Astrocyte (in vitro differentiated cells and primary cell): ENCODE data around the gene CPNE2.

Experiments used
- CTCF ChIP-seq: IDR thresholded peaks from 2 replicates; pipeline ENCODE4 v1.5.1; 2011; ENCODE audit warnings: low read depth, mild to moderate bottlenecking, inconsistent platforms, low read length, moderate library complexity; ENCODE audit not compliant: insufficient read depth
- EZH2 ChIP-seq: IDR thresholded peaks from 2 replicates; pipeline ENCODE4 v1.6.1; 2012; ENCODE audit warnings: mild to moderate bottlenecking, low read length, inconsistent platforms; ENCODE audit not compliant: insufficient read depth

GRCh38 chr16:57148481-57148880 lies 56.1 kb downstream of the CPNE2 start:
- TF ChIP-seq CTCF (no peak), EZH2 (no peak)
